Measurements from ENCODE around the gene UMODL1.

The UMODL1 gene

GRCh38 chr21:42097860-42098454 is 26.8 kb downstream of the UMODL1 start (continued):
- TF ChIP-seq ZBTB17 (tag by site-specific recombination; IDR thresholded peaks at IDR 0.05) (peak; percentile 94), GFI1B (tag by site-specific recombination; IDR thresholded peaks at IDR 0.05) (peak; percentile 76; the same call in 1 of the 2 replicates), FEZF1 (tag by site-specific recombination; IDR thresholded peaks at IDR 0.05) (peak; percentile 86), PBX3 (CRISPR knock-in tag; IDR thresholded peaks at IDR 0.05) (no peak), ZNF184 (tag by site-specific recombination; IDR thresholded peaks at IDR 0.05) (peak; percentile 90), ZNF24 (tag by site-specific recombination; IDR thresholded peaks at IDR 0.05) (0 out of 2 replicates have a peak, but pooled peaks have one; percentile 21), ZFP69B (tag by site-specific recombination; IDR thresholded peaks at IDR 0.05) (0 out of 2 replicates have a peak, but pooled peaks have one; percentile 72), ZNF600 (tag by site-specific recombination; IDR thresholded peaks at IDR 0.05) (peak; percentile 80), ZBTB1 (tag by site-specific recombination; IDR thresholded peaks at IDR 0.05) (no peak), ZNF629 (tag by site-specific recombination; IDR thresholded peaks at IDR 0.05) (peak; percentile 77), ZNF664 (tag by site-specific recombination; IDR thresholded peaks at IDR 0.05) (no peak), ZNF510 (tag by site-specific recombination; IDR thresholded peaks at IDR 0.05; ENCODE audit: insufficient replicate concordance) (no peak), ZEB2 (tag by site-specific recombination; IDR thresholded peaks at IDR 0.05) (peak; percentile 82), CTCF (tag by site-specific recombination; IDR thresholded peaks at IDR 0.05) (no peak), ZNF692 (tag by site-specific recombination; IDR thresholded peaks at IDR 0.05) (peak; percentile 91), ZNF132 (tag by site-specific recombination; IDR thresholded peaks at IDR 0.05; ENCODE audit: borderline replicate concordance) (no peak), ZNF366 (tag by site-specific recombination; conservative IDR thresholded peaks at IDR 0.05) (peak; percentile 60)

GRCh38 chr21:42098957-42099505 is 27.9 kb downstream of the UMODL1 start:
- POLR2A ChIA-PET: no interaction called here
- Histone ChIP-seq H3K4me3 (ENCODE audit: low read depth, low read length) (no peak overlapping the region), H3K4me1 (ENCODE audit: control insufficient read depth, insufficient read depth, low read length) (peaks cover 11% of the 10 kb centered on the region), H3K36me3 (ENCODE audit: control insufficient read depth in 2 of 2, insufficient read depth in 1 of 2, low read length in 2 of 2) (no peaks in the 10 kb centered on the region), H3K27ac (ENCODE audit: extremely low read depth, low read depth, low read length) (no peak overlapping the region), H3K9me3 (ENCODE audit: control insufficient read depth, insufficient read depth, low read depth, low read length) (no peaks in the 10 kb centered on the region)
- CTCF ChIA-PET: interaction anchor here (0.7 to 3.0 kb wide), 3 partner anchors 9 to 96 kb away, joined by 3 to 14 read pairs (median 9); no protein-coding TSS in a partner anchor
- no peak for TF ChIP-seq WT1 (tag by site-specific recombination; IDR thresholded peaks at IDR 0.05)
- TF ChIP-seq ZNF747 (tag by site-specific recombination; IDR thresholded peaks at IDR 0.05): no peak
- no peak for TF ChIP-seq CTCF (tag by site-specific recombination; IDR thresholded peaks at IDR 0.05)
- no peak for TF ChIP-seq ZXDB (tag by site-specific recombination; IDR thresholded peaks at IDR 0.05)
- TF ChIP-seq ZNF157 (tag by site-specific recombination; IDR thresholded peaks at IDR 0.05): no peak
- TF ChIP-seq ZBTB44 (tag by site-specific recombination; IDR thresholded peaks at IDR 0.05): no peak
- no peak for TF ChIP-seq ZNF843 (tag by site-specific recombination; IDR thresholded peaks at IDR 0.05)
- no peak for TF ChIP-seq ZNF148 (tag by site-specific recombination; IDR thresholded peaks at IDR 0.05; ENCODE audit: borderline replicate concordance)

Measured in HEK293 (cell line).